ENCODE data around the gene DLG4.

- TF ChIP-seq CTCF (IDR thresholded peaks at IDR 0.05) (no peak), EZH2 (IDR thresholded peaks at IDR 0.05; ENCODE audit: borderline replicate concordance, insufficient read depth, low read depth, low read length, poor library complexity, severe bottlenecking) (no peak)
These were observed 40.7 kb downstream of the DLG4 start for GRCh38 chr17:7178973-7179316.

All from B cell (primary cell).